MCF 10A (cell line): ENCODE data around the gene EHD1. TPM values are rescaled to one million over a fixed set of nuclear protein-coding genes. Genes with fewer than 3 reads are reported as not detected.

Experiments used
- BruUV-seq: library from RNA; stranded (reverse); fragments of 400-500 nt; replicated peaks from 2 replicates; lab custom pipeline; 2021; lab: Mats Ljungman, UMichigan
- CTCF ChIA-PET: fragments of 300-600 bp; sonication (Branson Sonifier 250); formaldehyde crosslinking; extraction: SDS; loops from one replicate; lab custom pipeline; 2021; ENCODE audit warnings: antibody characterized with exemption, inconsistent platforms; lab: Yijun Ruan, JAX
- POLR2A ChIA-PET: fragments of 300-600, 350-650 bp; sonication (Branson Sonifier 250); formaldehyde crosslinking; extraction: SDS; loops from one replicate; lab custom pipeline; 2020; ENCODE audit warnings: antibody characterized with exemption, inconsistent platforms; lab: Yijun Ruan, JAX
- DNase-seq: peaks from one replicate; pipeline ENCODE4 v3.0.0-alpha.2; 2018; ENCODE audit not compliant: unreplicated experiment
- H3K27ac Mint-ChIP-seq: one replicate; pipeline ENCODE4 v1.8.0; 2022; ENCODE audit warnings: mild to moderate bottlenecking, low read depth, mixed read lengths; ENCODE audit not compliant: unreplicated experiment
- H3K27me3 Mint-ChIP-seq: one replicate; pipeline ENCODE4 v1.8.0; 2022; ENCODE audit warnings: mixed read lengths; ENCODE audit not compliant: insufficient read depth, unreplicated experiment
- H3K36me3 Mint-ChIP-seq: one replicate; pipeline ENCODE4 v1.8.0; 2022; ENCODE audit warnings: mild to moderate bottlenecking, moderate library complexity, mixed read lengths; ENCODE audit not compliant: insufficient read depth, unreplicated experiment
- H3K4me1 Mint-ChIP-seq: one replicate; pipeline ENCODE4 v1.8.0; 2022; ENCODE audit warnings: mixed read lengths; ENCODE audit not compliant: insufficient read depth, unreplicated experiment
- H3K4me3 Mint-ChIP-seq: one replicate; pipeline ENCODE4 v1.8.0; 2022; ENCODE audit warnings: mild to moderate bottlenecking, moderate library complexity, mixed read lengths; ENCODE audit not compliant: unreplicated experiment
- H3K9me3 Mint-ChIP-seq: one replicate; pipeline ENCODE4 v1.8.0; 2022; ENCODE audit warnings: mixed read lengths; ENCODE audit not compliant: unreplicated experiment
- intact Hi-C: fragments of 100-400 bp; cut with micrococcal nuclease; formaldehyde crosslinking; loops from 2 replicates; pipeline ENCODE4 v1.14.1; 2022
- total RNA-seq: library from RNA; stranded (reverse); gene quantifications from 2 replicates; pipeline ENCODE4 v1.2.3, GENCODE V29; 2022
- TF ChIP-seq, protein P1 (sequence below): fragments of 200-600 bp; IDR thresholded peaks from one replicate; pipeline ENCODE4 v1.8.0; 2022; ENCODE audit warnings: antibody characterized with exemption, mild to moderate bottlenecking; ENCODE audit not compliant: unreplicated experiment

Gene EHD1
- total RNA-seq, 1 experiment from 2014 or later, result 80.6 TPM

DNA sequence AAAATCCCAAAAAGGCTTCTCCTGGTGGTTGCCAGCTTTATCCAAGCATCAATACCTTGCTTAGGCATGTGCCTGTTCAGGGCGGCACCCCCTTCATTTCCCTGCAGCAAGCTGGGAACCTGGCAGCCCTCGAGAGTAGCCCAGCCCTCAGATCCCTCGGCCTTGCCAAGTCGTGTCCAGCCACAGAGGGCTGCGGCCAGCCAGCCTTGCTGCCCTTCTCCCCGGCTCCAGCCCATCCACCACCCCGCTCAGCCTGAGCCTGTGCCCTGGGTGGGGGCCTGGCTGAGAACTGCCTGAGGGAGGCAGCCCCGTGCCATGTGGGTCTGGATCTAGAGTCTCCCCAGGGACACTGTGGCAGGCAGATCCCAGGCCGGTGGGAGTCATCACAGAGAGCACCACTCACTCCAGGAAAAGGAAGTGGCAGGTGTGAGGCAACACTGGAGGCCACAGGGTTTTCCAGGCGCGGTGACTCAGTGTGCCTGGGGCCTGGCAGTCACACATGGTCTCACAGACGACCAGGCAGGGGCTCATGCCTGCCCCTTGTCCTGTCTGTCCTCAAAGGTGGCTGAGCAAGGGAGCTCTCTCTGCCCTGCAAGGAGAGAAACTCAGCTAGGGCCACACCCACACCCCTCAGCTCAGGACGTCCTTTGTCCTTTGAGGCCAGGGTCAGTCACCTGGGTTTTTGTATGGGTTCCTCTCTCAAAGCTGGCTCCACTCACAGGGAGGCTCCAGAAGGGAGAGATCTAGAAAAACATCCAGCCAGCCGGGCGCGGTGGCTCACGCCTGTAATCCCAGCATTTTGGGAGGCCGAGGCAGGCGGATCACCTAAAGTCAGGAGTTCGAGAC lies 21.8 kb downstream of the EHD1 start:
- TF ChIP-seq, protein P1, sequence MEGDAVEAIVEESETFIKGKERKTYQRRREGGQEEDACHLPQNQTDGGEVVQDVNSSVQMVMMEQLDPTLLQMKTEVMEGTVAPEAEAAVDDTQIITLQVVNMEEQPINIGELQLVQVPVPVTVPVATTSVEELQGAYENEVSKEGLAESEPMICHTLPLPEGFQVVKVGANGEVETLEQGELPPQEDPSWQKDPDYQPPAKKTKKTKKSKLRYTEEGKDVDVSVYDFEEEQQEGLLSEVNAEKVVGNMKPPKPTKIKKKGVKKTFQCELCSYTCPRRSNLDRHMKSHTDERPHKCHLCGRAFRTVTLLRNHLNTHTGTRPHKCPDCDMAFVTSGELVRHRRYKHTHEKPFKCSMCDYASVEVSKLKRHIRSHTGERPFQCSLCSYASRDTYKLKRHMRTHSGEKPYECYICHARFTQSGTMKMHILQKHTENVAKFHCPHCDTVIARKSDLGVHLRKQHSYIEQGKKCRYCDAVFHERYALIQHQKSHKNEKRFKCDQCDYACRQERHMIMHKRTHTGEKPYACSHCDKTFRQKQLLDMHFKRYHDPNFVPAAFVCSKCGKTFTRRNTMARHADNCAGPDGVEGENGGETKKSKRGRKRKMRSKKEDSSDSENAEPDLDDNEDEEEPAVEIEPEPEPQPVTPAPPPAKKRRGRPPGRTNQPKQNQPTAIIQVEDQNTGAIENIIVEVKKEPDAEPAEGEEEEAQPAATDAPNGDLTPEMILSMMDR, result no peak
- peaks cover 28% of the 10 kb centered on the region for H3K4me1 Mint-ChIP-seq
- intact Hi-C loops, result no loop called here
- CTCF ChIA-PET, result interaction anchor here (0.7 to 15.7 kb wide), 7 partner anchors 9 to 318 kb away, joined by 3 to 286 read pairs (median 5); partner anchors contain the start of gene EHD1
- peak overlapping the region; percentile 86 for H3K27ac Mint-ChIP-seq
- no peaks in the 10 kb centered on the region for H3K27me3 Mint-ChIP-seq
- DNase-seq, result peak; percentile 97
- H3K4me3 Mint-ChIP-seq, result peak overlapping the region; percentile 65
- H3K9me3 Mint-ChIP-seq, result no peaks in the 10 kb centered on the region
- POLR2A ChIA-PET, result interaction anchor here (0.6 to 7.8 kb wide), 9 partner anchors 9 to 240 kb away, joined by 3 to 79 read pairs (median 8); partner anchors contain the start of genes ARL2 and EHD1
- no TSS peak for BruUV-seq
- peaks cover 27% of the 10 kb centered on the region for H3K36me3 Mint-ChIP-seq

DNA sequence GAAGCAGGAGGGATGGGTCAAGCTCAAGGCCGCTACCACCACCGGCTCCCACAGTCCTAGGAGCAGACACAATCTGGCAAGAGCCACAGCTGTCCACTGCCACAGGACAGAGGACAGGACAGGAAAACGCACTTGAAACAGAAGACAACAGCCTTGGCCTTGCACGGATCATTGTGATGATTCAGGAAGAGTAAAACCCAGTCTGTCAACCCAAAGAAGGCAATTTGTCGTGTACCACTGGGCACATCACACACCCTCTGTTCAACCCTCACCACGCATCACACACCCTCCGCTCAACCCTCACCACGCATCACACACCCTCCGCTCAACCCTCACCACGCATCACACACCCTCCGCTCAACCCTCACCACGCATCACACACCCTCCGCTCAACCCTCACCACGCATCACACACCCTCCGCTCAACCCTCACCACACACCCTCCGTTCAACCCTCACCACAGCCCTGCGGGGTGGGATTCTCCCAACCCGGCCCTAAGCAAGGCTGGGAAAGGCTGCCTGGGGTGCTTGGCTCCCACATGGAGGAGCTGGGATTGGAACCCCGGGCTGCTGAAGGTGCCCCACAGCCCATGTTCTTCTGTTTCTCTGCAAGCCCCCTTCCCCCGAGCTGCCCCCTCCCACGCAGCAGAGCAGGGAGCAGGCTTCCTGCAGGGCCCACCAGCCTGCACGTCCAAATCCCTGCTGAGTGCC lies 22.7 kb downstream of the EHD1 start:
- intact Hi-C loops, result loop anchor here (1.0 to 2.0 kb wide), 2 partner anchors 23 to 69 kb away; partner anchors contain the start of genes EHD1 and PPP2R5B
- TF ChIP-seq, protein P1, result no peak
- no peaks in the 10 kb centered on the region for H3K27me3 Mint-ChIP-seq
- no TSS peak for BruUV-seq
- POLR2A ChIA-PET, result interaction anchor here (0.9 to 7.8 kb wide), 13 partner anchors 8 to 241 kb away, joined by 3 to 79 read pairs (median 6); partner anchors contain the start of genes ARL2, EHD1 and SF1
- peak overlapping the region; percentile 65 for H3K4me3 Mint-ChIP-seq
- peak overlapping the region; percentile 86 for H3K27ac Mint-ChIP-seq
- peaks cover 28% of the 10 kb centered on the region for H3K4me1 Mint-ChIP-seq
- H3K9me3 Mint-ChIP-seq, result no peaks in the 10 kb centered on the region
- no peak for DNase-seq
- CTCF ChIA-PET, result interaction anchor here (0.6 to 15.7 kb wide), 9 partner anchors 8 to 319 kb away, joined by 3 to 286 read pairs (median 5); partner anchors contain the start of gene EHD1
- H3K36me3 Mint-ChIP-seq, result peaks cover 27% of the 10 kb centered on the region

DNA sequence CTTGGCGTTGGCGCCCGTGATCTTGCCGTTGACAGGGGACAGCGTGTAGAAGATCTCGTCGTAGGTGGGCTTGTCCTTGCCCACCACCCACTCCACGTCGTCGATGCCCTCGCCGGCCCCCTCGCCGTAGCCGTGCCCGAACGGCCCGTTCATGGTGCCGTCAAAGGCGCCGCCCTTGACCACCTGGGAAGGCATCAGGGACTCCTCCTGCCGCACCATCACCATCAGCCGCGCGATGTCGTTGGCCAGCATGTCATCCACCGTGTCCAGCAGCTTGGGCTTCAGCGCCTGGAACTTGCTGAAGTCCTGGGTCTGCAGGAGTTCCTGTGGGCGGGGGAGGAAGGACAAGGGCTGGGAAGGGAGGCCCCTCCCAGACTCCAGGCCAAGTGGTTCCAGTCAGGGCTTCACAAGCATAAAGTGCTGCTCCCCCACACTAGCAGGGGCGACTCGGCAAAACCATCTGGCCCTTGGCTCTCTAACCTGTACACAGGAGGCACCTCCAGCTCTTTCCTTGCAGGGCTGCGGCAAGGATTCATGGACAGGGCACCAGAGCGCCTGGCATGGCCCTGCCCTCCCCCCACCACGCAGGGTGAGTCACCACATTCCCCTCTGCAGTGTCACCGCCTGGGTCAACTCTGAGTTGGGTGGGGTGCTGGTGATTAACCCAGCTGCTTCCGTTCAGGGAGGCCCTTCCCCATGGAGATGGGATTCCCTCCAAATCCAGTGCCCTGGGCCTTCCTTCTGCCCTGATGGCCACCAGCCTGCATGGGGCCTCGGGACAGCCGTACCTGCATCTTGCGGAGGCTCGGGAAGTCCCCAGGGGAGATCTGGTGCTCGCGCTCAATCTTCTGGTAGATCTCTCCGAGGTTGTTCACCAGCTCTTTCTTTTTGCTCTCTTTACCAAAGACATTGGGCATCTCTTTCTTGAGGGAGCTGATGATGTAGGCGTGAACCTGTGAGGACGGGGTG lies 23.6 kb downstream of the EHD1 start:
- H3K9me3 Mint-ChIP-seq, result no peaks in the 10 kb centered on the region
- BruUV-seq, result no TSS peak
- intact Hi-C loops, result loop anchor here (1.0 to 2.0 kb wide), 2 partner anchors 23 to 70 kb away; partner anchors contain the start of genes EHD1 and PPP2R5B
- ChIA-PET CTCF (interaction anchor here (0.6 to 15.7 kb wide), 8 partner anchors 12 to 586 kb away, joined by 3 to 286 read pairs (median 3); partner anchors contain the start of gene EHD1), POLR2A (interaction anchor here (0.5 to 7.8 kb wide), 15 partner anchors 9 to 530 kb away, joined by 3 to 79 read pairs (median 4); partner anchors contain the start of genes ARL2, CDC42BPG, EHD1 and SF1)
- DNase-seq, result peak; percentile 97
- H3K4me1 Mint-ChIP-seq, result peaks cover 28% of the 10 kb centered on the region
- H3K36me3 Mint-ChIP-seq, result peaks cover 25% of the 10 kb centered on the region
- TF ChIP-seq, protein P1, result no peak
- no peaks in the 10 kb centered on the region for H3K27me3 Mint-ChIP-seq
- peak overlapping the region; percentile 54 for H3K4me3 Mint-ChIP-seq
- H3K27ac Mint-ChIP-seq, result peak overlapping the region; percentile 86
